ENCODE measurements around the gene UBE2J2.
"Not testable (repeated sequence)": the region's sequence is repeated elsewhere in the genome, so short reads cannot be mapped to it uniquely, and the experiment has no call there.

UBE2J2 gene

GRCh38 chr1:1255078-1255477 is 18.6 kb downstream of the UBE2J2 start:
- no peak for DNase-seq

GRCh38 chr1:1254667-1254998 is 19.0 kb downstream of the UBE2J2 start:
- no peak for DNase-seq

- DNase-seq = no peak
Measured at GRCh38 chr1:1253972-1254666, 19.5 kb downstream of the UBE2J2 start.

- no peak for DNase-seq
Measured at GRCh38 chr1:1253314-1253713, 20.3 kb downstream of the UBE2J2 start.

- DNase-seq = no peak
Measured at GRCh38 chr1:1250786-1251284, 22.8 kb downstream of the UBE2J2 start.

GRCh38 chr1:1248009-1248913 is 25.4 kb downstream of the UBE2J2 start:
- DNase-seq = not testable (repeated sequence)

- no peak for DNase-seq
Measured at GRCh38 chr1:1247341-1247913, 26.2 kb downstream of the UBE2J2 start.

GRCh38 chr1:1246577-1247340 is 26.9 kb downstream of the UBE2J2 start, which contains the start of gene C1QTNF12:
C1QTNF12 (minus strand) TSS chr1:1246722; CDS start chr1:1246690, 32 bp downstream.
- no peak for DNase-seq

- DNase-seq = no peak
Measured at GRCh38 chr1:1245817-1246576, 27.7 kb downstream of the UBE2J2 start.

GRCh38 chr1:1245178-1245816 is 28.4 kb downstream of the UBE2J2 start:
- DNase-seq = peak; percentile 42

GRCh38 chr1:1244192-1244811 is 29.4 kb downstream of the UBE2J2 start:
- no peak for DNase-seq

- DNase-seq = no peak
Measured at GRCh38 chr1:1243807-1244191, 29.9 kb downstream of the UBE2J2 start.

GRCh38 chr1:1243266-1243660 is 30.4 kb downstream of the UBE2J2 start:
- DNase-seq = no peak

GRCh38 chr1:1242461-1243265 is 31.0 kb downstream of the UBE2J2 start:
- DNase-seq = no peak

- no peak for DNase-seq
Measured at GRCh38 chr1:1241588-1242219, 31.9 kb downstream of the UBE2J2 start.

- no peak for DNase-seq
Measured at GRCh38 chr1:1240822-1241587, 32.6 kb downstream of the UBE2J2 start.

- DNase-seq = no peak
Measured at GRCh38 chr1:1240348-1240732, 33.3 kb downstream of the UBE2J2 start.

GRCh38 chr1:1239614-1240347 is 33.9 kb downstream of the UBE2J2 start:
- DNase-seq = no peak
